HEK293 (cell line): ENCODE results near the gene OR2V1.

Source experiments
- CTCF ChIA-PET: fragments of 350-600 bp; formaldehyde crosslinking; extraction: SDS; loops from one replicate; lab custom pipeline; 2021; ENCODE audit warnings: antibody characterized with exemption; lab: Yijun Ruan, JAX
- POLR2A ChIA-PET: fragments of 300-600 bp; formaldehyde crosslinking; extraction: SDS; loops from one replicate; lab custom pipeline; 2020; ENCODE audit warnings: antibody characterized with exemption, inconsistent platforms; lab: Yijun Ruan, JAX
- H3K27ac ChIP-seq: fragments of 200-500 bp; sonication (Bioruptor generic); 2 replicates; pipeline ENCODE4 v1.5.1; 2014; ENCODE audit warnings: low read depth, low read length, control low read depth, inconsistent platforms; ENCODE audit errors: extremely low read depth
- H3K36me3 ChIP-seq, 2 experiments: fragments of 200-500 bp in 1 of 2; sonication (Bioruptor generic) in 1 of 2; 1 replicate in 1 of 2; 2 replicates in 1 of 2; pipeline ENCODE4 v1.5.1; 2014 to 2017; ENCODE audit warnings: inconsistent platforms in 2 of 2, low read length in 2 of 2; ENCODE audit not compliant: control insufficient read depth in 2 of 2, insufficient read depth in 1 of 2
- H3K4me1 ChIP-seq: fragments of 200-500 bp; sonication (Bioruptor generic); 2 replicates; pipeline ENCODE4 v1.5.1; 2014; ENCODE audit warnings: mild to moderate bottlenecking, low read length, inconsistent platforms; ENCODE audit not compliant: control insufficient read depth, insufficient read depth
- H3K4me3 ChIP-seq: 2 replicates; pipeline ENCODE4 v1.5.1; 2011; ENCODE audit warnings: low read depth, mild to moderate bottlenecking, control low read depth, low read length, moderate library complexity
- H3K9me3 ChIP-seq: fragments of 200-500 bp; sonication (Bioruptor generic); 2 replicates; pipeline ENCODE4 v1.5.1; 2014; ENCODE audit warnings: low read depth, low read length, inconsistent platforms; ENCODE audit not compliant: control insufficient read depth, insufficient read depth
- EGR2 ChIP-seq: fragments of 450-650 bp; formaldehyde crosslinking; IDR thresholded peaks from 2 replicates; pipeline ENCODE4 v1.5.1; 2016; ENCODE audit warnings: low read depth, missing biosample characterization, missing genetic modification characterization
- GFI1B ChIP-seq: fragments of 450-650 bp; formaldehyde crosslinking; IDR thresholded peaks from 2 replicates; pipeline ENCODE4 v1.5.1; 2016; ENCODE audit warnings: missing biosample characterization, missing genetic modification characterization
- GLIS2 ChIP-seq: fragments of 450-650 bp; formaldehyde crosslinking; IDR thresholded peaks from 2 replicates; pipeline ENCODE4 v1.5.1; 2016; ENCODE audit warnings: missing biosample characterization, missing genetic modification characterization
- IKZF3 ChIP-seq: fragments of 450-650 bp; IDR thresholded peaks from 2 replicates; pipeline ENCODE4 v1.5.0; 2018; ENCODE audit warnings: missing biosample characterization, mild to moderate bottlenecking, missing genetic modification characterization, moderate library complexity
- PRDM1 ChIP-seq: fragments of 450-650 bp; formaldehyde crosslinking; IDR thresholded peaks from 2 replicates; pipeline ENCODE4; 2016; ENCODE audit warnings: missing biosample characterization, missing genetic modification characterization
- SETDB1 ChIP-seq: IDR thresholded peaks from one replicate; pipeline ENCODE4 v1.6.1; 2017; ENCODE audit warnings: mild to moderate bottlenecking, low read length, moderate library complexity, mixed read lengths; ENCODE audit not compliant: insufficient read length
- TRIM28 ChIP-seq: IDR thresholded peaks from 2 replicates; pipeline ENCODE4 v1.6.1; 2011; ENCODE audit warnings: low read length, control low read depth, borderline replicate concordance
- YY2 ChIP-seq: fragments of 450-650 bp; formaldehyde crosslinking; IDR thresholded peaks from 2 replicates; pipeline ENCODE4 v1.5.1; 2016; ENCODE audit warnings: missing biosample characterization, missing genetic modification characterization
- ZBTB17 ChIP-seq: fragments of 450-650 bp; formaldehyde crosslinking; IDR thresholded peaks from 2 replicates; pipeline ENCODE4 v1.5.1; 2016; ENCODE audit warnings: missing biosample characterization, missing genetic modification characterization
- ZBTB8A ChIP-seq: fragments of 450-650 bp; formaldehyde crosslinking; IDR thresholded peaks from 2 replicates; pipeline ENCODE4 v1.5.1; 2016; ENCODE audit warnings: missing biosample characterization, missing genetic modification characterization
- ZEB2 ChIP-seq: fragments of 450-650 bp; formaldehyde crosslinking; IDR thresholded peaks from 2 replicates; pipeline ENCODE4 v1.5.1; 2016; ENCODE audit warnings: missing biosample characterization, missing genetic modification characterization
- ZNF112 ChIP-seq: fragments of 450-650 bp; formaldehyde crosslinking; IDR thresholded peaks from 2 replicates; pipeline ENCODE4 v1.5.0; 2017; ENCODE audit warnings: missing biosample characterization, missing genetic modification characterization
- ZNF133 ChIP-seq: fragments of 450-650 bp; formaldehyde crosslinking; IDR thresholded peaks from 2 replicates; pipeline ENCODE4 v1.5.1; 2016; ENCODE audit warnings: missing biosample characterization, missing genetic modification characterization
- ZNF2 ChIP-seq: fragments of 450-650 bp; formaldehyde crosslinking; IDR thresholded peaks from 2 replicates; pipeline ENCODE4 v1.5.1; 2016; ENCODE audit warnings: missing biosample characterization, missing genetic modification characterization
- ZNF202 ChIP-seq: fragments of 450-650 bp; formaldehyde crosslinking; IDR thresholded peaks from 2 replicates; pipeline ENCODE4 v1.5.1; 2016; ENCODE audit warnings: missing biosample characterization, missing genetic modification characterization, borderline replicate concordance
- ZNF24 ChIP-seq: fragments of 450-650 bp; formaldehyde crosslinking; IDR thresholded peaks from 2 replicates; pipeline ENCODE4 v1.5.1; 2016; ENCODE audit warnings: missing biosample characterization, missing genetic modification characterization
- ZNF324 ChIP-seq: fragments of 450-650 bp; formaldehyde crosslinking; IDR thresholded peaks from 2 replicates; pipeline ENCODE4 v1.5.1; 2016; ENCODE audit warnings: missing biosample characterization, missing genetic modification characterization
- ZNF341 ChIP-seq: fragments of 450-650 bp; formaldehyde crosslinking; IDR thresholded peaks from 2 replicates; pipeline ENCODE4; 2016; ENCODE audit warnings: low read depth, missing biosample characterization, missing genetic modification characterization
- ZNF366 ChIP-seq: fragments of 450-650 bp; formaldehyde crosslinking; conservative IDR thresholded peaks from 2 replicates; pipeline ENCODE4 v1.5.1; 2016; ENCODE audit warnings: missing biosample characterization, missing genetic modification characterization
- ZNF549 ChIP-seq: fragments of 450-650 bp; IDR thresholded peaks from 2 replicates; pipeline ENCODE4 v1.5.1; 2018; ENCODE audit warnings: missing biosample characterization, missing genetic modification characterization, mild to moderate bottlenecking, inconsistent platforms, moderate library complexity
- ZNF777 ChIP-seq: fragments of 450-650 bp; formaldehyde crosslinking; IDR thresholded peaks from 2 replicates; pipeline ENCODE4 v1.5.1; 2017; ENCODE audit warnings: missing biosample characterization, missing genetic modification characterization, borderline replicate concordance
- ZNF830 ChIP-seq: fragments of 450-650 bp; IDR thresholded peaks from 2 replicates; pipeline ENCODE4 v1.5.0; 2018; ENCODE audit warnings: missing biosample characterization, missing genetic modification characterization, low read depth, mild to moderate bottlenecking, moderate library complexity
- TF ChIP-seq, protein P1 (sequence below): fragments of 450-650 bp; formaldehyde crosslinking; IDR thresholded peaks from 2 replicates; pipeline ENCODE4 v1.5.1; 2016; ENCODE audit warnings: missing biosample characterization, missing genetic modification characterization
- TF ChIP-seq, protein P2 (sequence below): fragments of 450-650 bp; formaldehyde crosslinking; IDR thresholded peaks from 2 replicates; pipeline ENCODE4 v1.5.1; 2016; ENCODE audit warnings: missing biosample characterization, missing genetic modification characterization
- TF ChIP-seq, protein P3 (sequence below): fragments of 450-650 bp; formaldehyde crosslinking; IDR thresholded peaks from 2 replicates; pipeline ENCODE4 v1.5.1; 2016; ENCODE audit warnings: missing biosample characterization, missing genetic modification characterization

The OR2V1 gene

DNA sequence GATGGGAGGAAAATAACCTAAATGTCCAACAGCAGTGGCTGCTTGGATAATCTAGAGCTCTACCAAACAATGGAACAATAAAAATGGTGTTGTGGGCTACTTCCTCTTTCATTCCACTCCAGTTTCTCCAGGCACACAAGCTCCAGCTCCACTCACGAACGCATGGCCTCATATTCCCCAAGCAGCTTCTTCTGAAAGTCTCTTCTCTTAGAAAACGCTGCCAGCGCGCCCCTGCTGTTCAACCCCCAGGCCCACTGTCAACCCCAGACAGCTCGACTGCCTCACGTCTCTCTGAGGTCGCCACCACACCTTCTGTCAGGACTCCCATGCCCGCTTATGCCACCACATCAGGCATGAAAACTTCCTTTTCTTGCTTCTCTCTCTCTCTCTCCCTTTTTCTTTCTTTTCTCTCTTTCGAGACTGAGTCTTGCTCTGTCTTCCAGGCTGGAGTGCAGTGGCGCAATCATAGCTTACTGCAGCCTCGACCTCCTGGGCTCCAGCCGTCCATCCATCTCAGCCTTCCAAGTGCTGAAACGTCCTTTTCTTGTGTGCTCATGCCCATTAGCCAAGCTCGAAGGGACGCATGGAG, 32.6 kb upstream of the OR2V1 start:
- Histone ChIP-seq H3K36me3 (no peaks in the 10 kb centered on the region), H3K9me3 (no peaks in the 10 kb centered on the region), H3K4me3 (no peak overlapping the region)
- TF ChIP-seq GLIS2 (tag by site-specific recombination) = no peak
- no peak for TF ChIP-seq EGR2 (tag by site-specific recombination)
- 0 out of 2 replicates have a peak, but pooled peaks have one; percentile 37 for TF ChIP-seq ZNF324 (tag by site-specific recombination)
- no peak for TF ChIP-seq ZEB2 (tag by site-specific recombination)
- peak; percentile 67 for TF ChIP-seq ZNF366
- TF ChIP-seq PRDM1 (tag by site-specific recombination) = peak; percentile 68
- peak; percentile 70 for TF ChIP-seq ZNF777
- peak; percentile 66 for TF ChIP-seq ZBTB17 (tag by site-specific recombination)
- TF ChIP-seq YY2 (tag by site-specific recombination) = no peak
- 0 out of 2 replicates have a peak, but pooled peaks have one; percentile 39 for TF ChIP-seq ZBTB8A
- TF ChIP-seq, protein P1, sequence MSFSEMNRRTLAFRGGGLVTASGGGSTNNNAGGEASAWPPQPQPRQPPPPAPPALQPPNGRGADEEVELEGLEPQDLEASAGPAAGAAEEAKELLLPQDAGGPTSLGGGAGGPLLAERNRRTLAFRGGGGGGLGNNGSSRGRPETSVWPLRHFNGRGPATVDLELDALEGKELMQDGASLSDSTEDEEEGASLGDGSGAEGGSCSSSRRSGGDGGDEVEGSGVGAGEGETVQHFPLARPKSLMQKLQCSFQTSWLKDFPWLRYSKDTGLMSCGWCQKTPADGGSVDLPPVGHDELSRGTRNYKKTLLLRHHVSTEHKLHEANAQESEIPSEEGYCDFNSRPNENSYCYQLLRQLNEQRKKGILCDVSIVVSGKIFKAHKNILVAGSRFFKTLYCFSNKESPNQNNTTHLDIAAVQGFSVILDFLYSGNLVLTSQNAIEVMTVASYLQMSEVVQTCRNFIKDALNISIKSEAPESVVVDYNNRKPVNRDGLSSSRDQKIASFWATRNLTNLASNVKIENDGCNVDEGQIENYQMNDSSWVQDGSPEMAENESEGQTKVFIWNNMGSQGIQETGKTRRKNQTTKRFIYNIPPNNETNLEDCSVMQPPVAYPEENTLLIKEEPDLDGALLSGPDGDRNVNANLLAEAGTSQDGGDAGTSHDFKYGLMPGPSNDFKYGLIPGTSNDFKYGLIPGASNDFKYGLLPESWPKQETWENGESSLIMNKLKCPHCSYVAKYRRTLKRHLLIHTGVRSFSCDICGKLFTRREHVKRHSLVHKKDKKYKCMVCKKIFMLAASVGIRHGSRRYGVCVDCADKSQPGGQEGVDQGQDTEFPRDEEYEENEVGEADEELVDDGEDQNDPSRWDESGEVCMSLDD = no peak
- no peak for TF ChIP-seq ZNF202
- TF ChIP-seq ZNF2 = peak; percentile 27; the same call in 1 of the 2 replicates
- 0 out of 2 replicates have a peak, but pooled peaks have one; percentile 21 for TF ChIP-seq TRIM28
- TF ChIP-seq ZNF830 (tag by site-specific recombination) = no peak
- TF ChIP-seq, protein P2, sequence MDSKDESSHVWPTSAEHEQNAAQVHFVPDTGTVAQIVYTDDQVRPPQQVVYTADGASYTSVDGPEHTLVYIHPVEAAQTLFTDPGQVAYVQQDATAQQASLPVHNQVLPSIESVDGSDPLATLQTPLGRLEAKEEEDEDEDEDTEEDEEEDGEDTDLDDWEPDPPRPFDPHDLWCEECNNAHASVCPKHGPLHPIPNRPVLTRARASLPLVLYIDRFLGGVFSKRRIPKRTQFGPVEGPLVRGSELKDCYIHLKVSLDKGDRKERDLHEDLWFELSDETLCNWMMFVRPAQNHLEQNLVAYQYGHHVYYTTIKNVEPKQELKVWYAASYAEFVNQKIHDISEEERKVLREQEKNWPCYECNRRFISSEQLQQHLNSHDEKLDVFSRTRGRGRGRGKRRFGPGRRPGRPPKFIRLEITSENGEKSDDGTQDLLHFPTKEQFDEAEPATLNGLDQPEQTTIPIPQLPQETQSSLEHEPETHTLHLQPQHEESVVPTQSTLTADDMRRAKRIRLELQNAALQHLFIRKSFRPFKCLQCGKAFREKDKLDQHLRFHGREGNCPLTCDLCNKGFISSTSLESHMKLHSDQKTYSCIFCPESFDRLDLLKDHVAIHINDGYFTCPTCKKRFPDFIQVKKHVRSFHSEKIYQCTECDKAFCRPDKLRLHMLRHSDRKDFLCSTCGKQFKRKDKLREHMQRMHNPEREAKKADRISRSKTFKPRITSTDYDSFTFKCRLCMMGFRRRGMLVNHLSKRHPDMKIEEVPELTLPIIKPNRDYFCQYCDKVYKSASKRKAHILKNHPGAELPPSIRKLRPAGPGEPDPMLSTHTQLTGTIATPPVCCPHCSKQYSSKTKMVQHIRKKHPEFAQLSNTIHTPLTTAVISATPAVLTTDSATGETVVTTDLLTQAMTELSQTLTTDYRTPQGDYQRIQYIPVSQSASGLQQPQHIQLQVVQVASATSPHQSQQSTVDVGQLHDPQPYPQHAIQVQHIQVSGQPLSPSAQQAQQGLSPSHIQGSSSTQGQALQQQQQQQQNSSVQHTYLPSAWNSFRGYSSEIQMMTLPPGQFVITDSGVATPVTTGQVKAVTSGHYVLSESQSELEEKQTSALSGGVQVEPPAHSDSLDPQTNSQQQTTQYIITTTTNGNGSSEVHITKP (tag by site-specific recombination) = no peak
- TF ChIP-seq SETDB1 = no peak
- no peak for TF ChIP-seq GFI1B (tag by site-specific recombination)
- no peak for TF ChIP-seq ZNF549
- TF ChIP-seq, all 188 proteins: peak for 8
- ChIA-PET CTCF (interaction anchor here (0.7 to 0.8 kb wide), 2 partner anchors 9 to 1795 kb away, joined by 3 to 6 read pairs; no protein-coding TSS in a partner anchor), POLR2A (no interaction called here)
- Histone ChIP-seq H3K4me1 (peaks cover 4% of the 10 kb centered on the region), H3K27ac (no peak overlapping the region)

DNA sequence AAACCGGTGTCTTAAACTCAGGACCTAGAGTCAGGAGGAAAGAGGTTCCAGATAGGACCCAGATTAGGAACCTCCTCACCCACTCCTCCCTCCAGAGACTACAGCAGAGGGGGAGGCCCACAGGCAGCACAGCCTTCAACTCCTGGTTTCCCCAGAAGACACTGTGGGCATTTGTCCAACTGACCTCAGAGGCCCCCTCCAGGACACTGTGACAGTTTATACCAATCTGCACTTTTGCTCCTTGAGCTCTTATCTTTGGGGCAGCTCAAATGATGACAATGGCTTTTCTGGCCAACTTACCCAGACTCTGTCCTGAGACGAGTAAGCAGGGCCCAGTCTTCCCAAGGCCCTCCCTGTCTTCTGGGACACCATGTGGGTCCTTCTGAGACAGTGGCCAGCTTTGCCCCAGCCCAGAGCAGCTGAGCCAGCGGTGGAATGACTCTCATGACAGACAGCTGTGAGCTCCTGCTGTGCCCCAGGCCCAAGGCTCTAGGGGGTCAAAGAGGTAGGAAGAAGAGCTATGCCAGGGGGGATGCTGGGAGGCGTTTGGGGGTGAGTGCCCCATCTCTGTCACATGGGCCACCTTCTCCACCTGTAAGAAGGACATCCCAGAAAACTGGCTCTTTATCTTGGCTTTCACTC, 30.7 kb upstream of the OR2V1 start:
- POLR2A ChIA-PET = interaction anchor here (0.8 kb wide), 1 partner anchor 62 kb away, joined by 3 read pairs; the partner anchor contains the start of gene TRIM41
- CTCF ChIA-PET = no interaction called here
- TF ChIP-seq ZNF112 (tag by site-specific recombination) (no peak), ZNF341 (tag by site-specific recombination) (peak; percentile 93), IKZF3 (tag by site-specific recombination) (no peak), ZNF133 (tag by site-specific recombination) (no peak), ZNF24 (tag by site-specific recombination) (0 out of 2 replicates have a peak, but pooled peaks have one; percentile 7)
- TF ChIP-seq, protein P3, sequence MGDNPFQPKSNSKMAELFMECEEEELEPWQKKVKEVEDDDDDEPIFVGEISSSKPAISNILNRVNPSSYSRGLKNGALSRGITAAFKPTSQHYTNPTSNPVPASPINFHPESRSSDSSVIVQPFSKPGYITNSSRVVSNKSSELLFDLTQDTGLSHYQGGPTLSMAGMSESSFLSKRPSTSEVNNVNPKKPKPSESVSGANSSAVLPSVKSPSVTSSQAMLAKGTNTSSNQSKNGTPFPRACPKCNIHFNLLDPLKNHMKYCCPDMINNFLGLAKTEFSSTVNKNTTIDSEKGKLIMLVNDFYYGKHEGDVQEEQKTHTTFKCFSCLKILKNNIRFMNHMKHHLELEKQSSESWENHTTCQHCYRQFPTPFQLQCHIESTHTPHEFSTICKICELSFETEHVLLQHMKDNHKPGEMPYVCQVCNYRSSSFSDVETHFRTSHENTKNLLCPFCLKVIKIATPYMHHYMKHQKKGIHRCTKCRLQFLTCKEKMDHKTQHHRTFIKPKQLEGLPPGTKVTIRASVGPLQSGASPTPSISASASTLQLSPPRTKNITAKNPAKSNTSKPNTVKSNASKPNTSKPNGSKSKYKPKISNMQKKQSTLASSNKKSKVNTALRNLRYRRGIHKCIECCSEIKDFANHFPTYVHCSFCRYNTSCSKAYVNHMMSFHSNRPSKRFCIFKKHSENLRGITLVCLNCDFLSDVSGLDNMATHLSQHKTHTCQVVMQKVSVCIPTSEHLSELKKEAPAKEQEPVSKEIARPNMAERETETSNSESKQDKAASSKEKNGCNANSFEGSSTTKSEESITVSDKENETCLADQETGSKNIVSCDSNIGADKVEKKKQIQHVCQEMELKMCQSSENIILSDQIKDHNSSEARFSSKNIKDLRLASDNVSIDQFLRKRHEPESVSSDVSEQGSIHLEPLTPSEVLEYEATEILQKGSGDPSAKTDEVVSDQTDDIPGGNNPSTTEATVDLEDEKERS = no peak
- Histone ChIP-seq H3K9me3 (no peaks in the 10 kb centered on the region), H3K4me3 (no peak overlapping the region), H3K36me3 (no peaks in the 10 kb centered on the region), H3K4me1 (peaks cover 4% of the 10 kb centered on the region), H3K27ac (peak overlapping the region; percentile 57)
